Body of pancreas (tissue), 4 donors: ENCODE measurements around the gene MTR. TPM values are rescaled to one million over a fixed set of nuclear protein-coding genes. Genes with fewer than 3 reads are reported as not detected.
"Not testable (repeated sequence)": the region's sequence is repeated elsewhere in the genome, so short reads cannot be mapped to it uniquely, and the experiment has no call there.

Experiments used
- ATAC-seq: fragments of 150-250 bp; one replicate; pipeline ENCODE4 v1.9.1; 2016
- DNase-seq, 4 donors: peaks; one replicate each; pipeline ENCODE4 v3.0.0-alpha.2; 2019
- H3K27ac ChIP-seq, 4 donors: fragments of 200-600 bp; sonication (generic); 1 replicate in 3 of 4; 2 replicates in 1 of 4; pipeline versions ENCODE4 v1.5.1 to v1.6.1; 2016 to 2019; ENCODE audit warnings: mild to moderate bottlenecking in 1 of 4, mixed read lengths in 1 of 4, moderate library complexity in 1 of 4
- H3K27me3 ChIP-seq, 2 donors: fragments of 200-600 bp; sonication (generic); one replicate each; pipeline ENCODE4 v1.6.0; 2016; ENCODE audit warnings: mild to moderate bottlenecking in 1 of 2
- H3K36me3 ChIP-seq, 2 donors: fragments of 200-600 bp; sonication (generic); replicated peaks in 1 of 2; 2 replicates each; pipeline ENCODE4 v1.5.1; 2016; ENCODE audit warnings: low read depth in 2 of 2; ENCODE audit not compliant: insufficient read depth in 1 of 2
- H3K4me1 ChIP-seq: fragments of 200-600 bp; sonication (generic); one replicate; pipeline ENCODE4 v1.6.0; 2016
- H3K4me3 ChIP-seq, 2 donors: fragments of 200-600 bp; sonication (generic); 1 replicate in 1 of 2; 2 replicates in 1 of 2; pipeline ENCODE4 v1.5.1; 2016 to 2019
- H3K9me3 ChIP-seq, 3 donors: fragments of 200-600 bp; sonication (generic); 1 replicate in 2 of 3; 2 replicates in 1 of 3; pipeline ENCODE4 v1.5.1; 2016
- POLR2A ChIP-seq, 3 donors: fragments of 450-650 bp; IDR thresholded peaks; one replicate each; pipeline ENCODE4 v1.6.1; 2016; ENCODE audit warnings: antibody characterized with exemption in 3 of 3, mild to moderate bottlenecking in 2 of 3
- WGBS, 2 donors: methylation state at CpG; one replicate each; pipeline ENCODE4 v1.1.5; 2017; 5-methylcytosine and 5-hydroxymethylcytosine counted together
- intact Hi-C: fragments of 100-400 bp; cut with DNase I; formaldehyde crosslinking; loops from one replicate; pipeline ENCODE4 v1.15.1; 2023
- total RNA-seq, 2 donors: library from RNA; depleted of rRNA; stranded (reverse); fragments of >200 nt; gene quantifications; one replicate each; pipeline ENCODE4 v1.1.0, GENCODE V29; 2016
- TF ChIP-seq, protein P1 (sequence below), 7 experiments: fragments of 450-650 bp in 4 of 7; fragments of 200-600 bp in 3 of 7; sonication (generic) in 3 of 7; IDR thresholded peaks; one replicate each; pipeline ENCODE4 v1.5.1; 2016 to 2019; ENCODE audit warnings: antibody characterized with exemption in 7 of 7

Gene MTR
- total RNA-seq, 2 donors from 2014 or later = 26.7 to 29.8 TPM

DNA sequence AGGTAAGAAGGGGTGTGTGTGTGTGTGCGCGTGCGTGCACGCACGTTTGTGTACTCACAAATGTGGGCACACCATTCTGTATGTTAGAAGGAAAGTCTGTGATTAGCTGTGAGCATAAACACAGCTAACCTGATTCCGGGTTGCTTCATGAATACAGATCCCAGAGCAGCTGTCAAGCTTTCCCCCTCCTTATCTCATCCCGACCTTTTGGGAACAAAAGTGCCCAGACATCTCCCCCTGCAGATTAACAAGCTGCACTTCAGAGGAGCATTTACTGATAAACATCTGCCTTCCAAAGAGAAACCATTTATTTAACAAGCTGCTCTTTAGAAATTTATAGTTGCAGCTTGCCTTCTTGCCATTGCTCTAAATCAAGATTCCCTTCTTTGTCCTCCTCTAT is 112.1 kb downstream of the MTR start:
- intact Hi-C loops = no loop called here
- 60 to 67% methylated on average over 7 of the region's 7 CpGs for WGBS, 2 donors
- Histone ChIP-seq H3K27ac (no peak overlapping the region), H3K9me3 (no peaks in the 10 kb centered on the region), H3K36me3 (no peaks in the 10 kb centered on the region), H3K27me3 (no peaks in the 10 kb centered on the region), H3K4me3 (no peak overlapping the region), H3K4me1 (no peaks in the 10 kb centered on the region)
- TF ChIP-seq POLR2A (IDR thresholded peaks at IDR 0.05) = no peak
- DNase-seq (no peak), ATAC-seq (no peak)

DNA sequence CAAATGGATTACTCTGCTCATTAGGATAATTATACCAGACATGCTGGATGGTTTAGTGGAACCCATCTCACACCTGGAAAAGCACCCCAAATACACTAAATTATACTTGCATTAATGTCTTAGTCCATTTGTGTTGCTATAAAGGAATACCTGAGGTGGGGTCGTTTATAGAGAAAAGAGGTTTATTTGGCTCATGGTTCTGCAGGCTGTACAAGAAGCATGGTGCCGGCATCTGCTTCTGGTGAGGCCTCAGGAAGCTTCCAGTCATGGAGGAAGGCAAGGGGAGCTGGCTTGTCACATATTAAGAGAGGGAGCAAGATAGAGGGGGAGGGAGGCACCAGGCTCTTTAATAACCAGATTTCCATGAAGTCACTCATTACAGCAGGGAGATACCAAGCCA is 113.6 kb downstream of the MTR start:
- H3K9me3 ChIP-seq = no peaks in the 10 kb centered on the region
- no peak overlapping the region for H3K27ac ChIP-seq
- H3K27me3 ChIP-seq = no peaks in the 10 kb centered on the region
- WGBS, 2 donors = 77 to 89% methylated on average over 2 of the region's 2 CpGs
- TF ChIP-seq POLR2A (IDR thresholded peaks at IDR 0.05) = no peak
- TF ChIP-seq, protein P1, sequence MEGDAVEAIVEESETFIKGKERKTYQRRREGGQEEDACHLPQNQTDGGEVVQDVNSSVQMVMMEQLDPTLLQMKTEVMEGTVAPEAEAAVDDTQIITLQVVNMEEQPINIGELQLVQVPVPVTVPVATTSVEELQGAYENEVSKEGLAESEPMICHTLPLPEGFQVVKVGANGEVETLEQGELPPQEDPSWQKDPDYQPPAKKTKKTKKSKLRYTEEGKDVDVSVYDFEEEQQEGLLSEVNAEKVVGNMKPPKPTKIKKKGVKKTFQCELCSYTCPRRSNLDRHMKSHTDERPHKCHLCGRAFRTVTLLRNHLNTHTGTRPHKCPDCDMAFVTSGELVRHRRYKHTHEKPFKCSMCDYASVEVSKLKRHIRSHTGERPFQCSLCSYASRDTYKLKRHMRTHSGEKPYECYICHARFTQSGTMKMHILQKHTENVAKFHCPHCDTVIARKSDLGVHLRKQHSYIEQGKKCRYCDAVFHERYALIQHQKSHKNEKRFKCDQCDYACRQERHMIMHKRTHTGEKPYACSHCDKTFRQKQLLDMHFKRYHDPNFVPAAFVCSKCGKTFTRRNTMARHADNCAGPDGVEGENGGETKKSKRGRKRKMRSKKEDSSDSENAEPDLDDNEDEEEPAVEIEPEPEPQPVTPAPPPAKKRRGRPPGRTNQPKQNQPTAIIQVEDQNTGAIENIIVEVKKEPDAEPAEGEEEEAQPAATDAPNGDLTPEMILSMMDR (IDR thresholded peaks at IDR 0.05) = no peak
- H3K36me3 ChIP-seq = no peaks in the 10 kb centered on the region
- no peak overlapping the region for H3K4me3 ChIP-seq
- no peak for DNase-seq
- no peaks in the 10 kb centered on the region for H3K4me1 ChIP-seq
- ATAC-seq = no peak
- intact Hi-C loops = no loop called here

DNA sequence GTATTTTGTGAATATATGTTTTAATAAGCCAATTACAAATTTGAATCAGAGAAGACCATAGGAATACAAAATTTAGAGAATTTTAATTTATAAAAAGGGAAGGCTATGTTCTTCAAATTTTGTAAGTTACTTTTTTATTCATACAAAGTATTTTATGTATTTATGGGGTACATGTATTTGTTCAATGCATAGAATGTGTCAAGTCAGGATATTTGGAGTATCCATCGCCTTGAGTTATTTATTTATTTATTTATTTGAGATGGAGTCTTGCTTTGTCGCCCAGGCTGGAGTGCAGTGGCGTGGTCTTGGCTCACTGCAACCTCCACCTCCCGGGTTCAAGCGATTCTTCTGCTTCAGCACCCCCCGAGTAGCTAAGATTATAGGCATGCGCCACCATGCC is 116.0 kb downstream of the MTR start:
- H3K9me3 ChIP-seq, intact Hi-C loops, H3K4me1 ChIP-seq, H3K27me3 ChIP-seq, ATAC-seq, H3K27ac ChIP-seq, H3K4me3 ChIP-seq, H3K36me3 ChIP-seq, DNase-seq: not testable (repeated sequence)
- 89 to 94% methylated on average over 7 of the region's 7 CpGs for WGBS, 2 donors

DNA sequence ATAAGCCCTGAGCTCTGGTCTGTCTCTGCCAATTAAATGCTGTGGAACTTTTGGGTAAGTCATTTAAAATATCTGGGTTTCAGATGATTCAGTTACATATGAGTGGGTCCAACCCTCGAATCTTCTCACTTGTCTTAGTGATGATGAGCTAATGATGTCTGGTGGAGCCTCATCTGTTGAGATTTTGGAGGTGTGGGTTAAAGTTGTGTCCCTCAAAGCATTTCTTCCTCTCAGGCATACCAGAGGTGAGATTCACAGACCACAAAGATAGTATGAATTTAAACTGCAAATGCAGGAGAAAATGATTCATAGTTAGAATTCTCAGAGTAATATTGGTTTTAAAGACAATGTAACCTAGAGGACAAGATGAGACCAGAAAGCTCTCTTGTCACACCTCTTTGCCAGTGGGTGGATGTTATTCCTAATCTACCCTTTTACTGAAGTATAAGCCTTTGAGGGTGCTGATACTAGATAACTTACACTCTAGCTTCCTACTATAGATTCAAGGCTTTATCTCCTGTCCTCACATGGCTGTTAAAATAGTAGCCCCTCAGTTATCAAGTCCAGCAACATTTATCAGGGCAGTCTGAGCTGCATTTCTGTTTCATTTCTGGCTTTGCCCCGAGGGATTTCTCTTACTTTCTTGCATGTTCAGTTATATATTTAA is 118.4 kb downstream of the MTR start:
- Histone ChIP-seq H3K27ac (no peak overlapping the region), H3K27me3 (no peaks in the 10 kb centered on the region), H3K4me3 (no peak overlapping the region), H3K4me1 (no peaks in the 10 kb centered on the region), H3K36me3 (no peaks in the 10 kb centered on the region), H3K9me3 (peaks cover 0 to 5% (median 0%) of the 10 kb centered on the region in 3 donors)
- intact Hi-C loops = no loop called here
- WGBS, 2 donors = 65 to 66% methylated on average over 2 of the region's 2 CpGs
- TF ChIP-seq POLR2A (IDR thresholded peaks at IDR 0.05) = no peak
- TF ChIP-seq, protein P1 (IDR thresholded peaks at IDR 0.05) = no peak
- ATAC-seq (no peak), DNase-seq (no peak)

DNA sequence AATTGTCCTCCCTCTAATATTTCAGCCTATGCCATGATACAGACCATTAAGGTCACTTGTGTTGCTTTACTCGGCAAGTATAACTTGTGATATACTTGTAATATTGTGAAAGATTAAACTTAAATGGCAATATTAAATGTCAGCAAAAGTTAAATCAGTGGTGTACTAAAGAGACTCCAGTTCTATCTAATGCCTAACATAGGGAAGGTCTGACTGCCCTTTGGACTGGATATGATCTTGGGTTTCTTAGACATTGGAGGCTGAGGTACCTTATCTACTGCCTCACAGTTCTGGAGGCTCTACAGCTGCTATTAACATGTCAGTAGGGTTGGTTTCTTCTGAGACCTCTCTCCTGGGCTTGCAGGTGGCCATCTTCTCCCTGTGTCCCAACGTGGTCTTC is 119.3 kb downstream of the MTR start:
- Histone ChIP-seq H3K27ac (no peak overlapping the region), H3K36me3 (no peaks in the 10 kb centered on the region), H3K4me3 (no peak overlapping the region), H3K4me1 (no peaks in the 10 kb centered on the region), H3K27me3 (no peaks in the 10 kb centered on the region), H3K9me3 (peaks cover 0 to 5% (median 0%) of the 10 kb centered on the region in 3 donors)
- 81 to 88% methylated on average over 2 of the region's 2 CpGs for WGBS, 2 donors
- TF ChIP-seq, protein P1 (IDR thresholded peaks at IDR 0.05) = no peak
- no peak for TF ChIP-seq POLR2A (IDR thresholded peaks at IDR 0.05)
- no peak for DNase-seq
- no peak for ATAC-seq
- intact Hi-C loops = no loop called here
